Tibial artery (tissue), 4 donors: ENCODE results near the gene CCDC87.
"Not testable (repeated sequence)": the region's sequence is repeated elsewhere in the genome, so short reads cannot be mapped to it uniquely, and the experiment has no call there.

ENCODE experiments used
- DNase-seq, 2 donors: peaks; one replicate each; pipeline ENCODE4 v3.0.0-alpha.2; 2019
- H3K27ac ChIP-seq, 2 donors: fragments of 200-600 bp; sonication (generic) in 1 of 2; 1 replicate in 1 of 2; 2 replicates in 1 of 2; pipeline ENCODE4 v1.5.1; 2018 to 2019; ENCODE audit warnings: mild to moderate bottlenecking in 1 of 2
- H3K27me3 ChIP-seq, 2 donors: fragments of 200-600 bp; sonication (generic) in 1 of 2; one replicate each; pipeline versions ENCODE4 v1.5.1 to v1.6.0; 2016 to 2019
- H3K36me3 ChIP-seq, 3 donors: fragments of 200-600 bp; sonication (generic) in 2 of 3; one replicate each; pipeline ENCODE4 v1.5.1; 2016 to 2019; ENCODE audit warnings: mild to moderate bottlenecking in 2 of 3
- H3K4me1 ChIP-seq, 4 donors: fragments of 200-600 bp; sonication (generic) in 2 of 4; 1 replicate in 3 of 4; 2 replicates in 1 of 4; pipeline ENCODE4 v1.5.1; 2016 to 2019
- H3K4me3 ChIP-seq, 2 donors: fragments of 200-600 bp; sonication (generic) in 1 of 2; 1 replicate in 1 of 2; 2 replicates in 1 of 2; pipeline ENCODE4 v1.5.1; 2018 to 2019; ENCODE audit warnings: mild to moderate bottlenecking in 2 of 2
- H3K9me3 ChIP-seq, 3 donors: fragments of 200-600 bp; sonication (generic) in 1 of 3; one replicate each; pipeline ENCODE4 v1.5.1; 2016 to 2019
- intact Hi-C: fragments of 100-400 bp; cut with DNase I; formaldehyde crosslinking; loops from one replicate; pipeline ENCODE4 v1.15.0; 2023; ENCODE audit warnings: low total_unique reads
- TF ChIP-seq, protein P1 (sequence below), 2 experiments: fragments of 200-600 bp in 1 of 2; fragments of 450-650 bp in 1 of 2; IDR thresholded peaks; one replicate each; pipeline ENCODE4 v1.5.1; 2017 to 2019; ENCODE audit warnings: antibody characterized with exemption in 2 of 2, mild to moderate bottlenecking in 1 of 2, moderate library complexity in 1 of 2

CCDC87 gene

GRCh38 chr11:66612458-66612857 is 19.6 kb upstream of the CCDC87 start:
- H3K27me3 ChIP-seq = no peaks in the 10 kb centered on the region
- no peaks in the 10 kb centered on the region for H3K9me3 ChIP-seq
- intact Hi-C loops = no loop called here
- DNase-seq = no peak
- H3K27ac ChIP-seq = no peak overlapping the region
- no peaks in the 10 kb centered on the region for H3K36me3 ChIP-seq
- H3K4me1 ChIP-seq = peaks cover 0 to 22% (median 17%) of the 10 kb centered on the region in 4 donors
- TF ChIP-seq, protein P1, sequence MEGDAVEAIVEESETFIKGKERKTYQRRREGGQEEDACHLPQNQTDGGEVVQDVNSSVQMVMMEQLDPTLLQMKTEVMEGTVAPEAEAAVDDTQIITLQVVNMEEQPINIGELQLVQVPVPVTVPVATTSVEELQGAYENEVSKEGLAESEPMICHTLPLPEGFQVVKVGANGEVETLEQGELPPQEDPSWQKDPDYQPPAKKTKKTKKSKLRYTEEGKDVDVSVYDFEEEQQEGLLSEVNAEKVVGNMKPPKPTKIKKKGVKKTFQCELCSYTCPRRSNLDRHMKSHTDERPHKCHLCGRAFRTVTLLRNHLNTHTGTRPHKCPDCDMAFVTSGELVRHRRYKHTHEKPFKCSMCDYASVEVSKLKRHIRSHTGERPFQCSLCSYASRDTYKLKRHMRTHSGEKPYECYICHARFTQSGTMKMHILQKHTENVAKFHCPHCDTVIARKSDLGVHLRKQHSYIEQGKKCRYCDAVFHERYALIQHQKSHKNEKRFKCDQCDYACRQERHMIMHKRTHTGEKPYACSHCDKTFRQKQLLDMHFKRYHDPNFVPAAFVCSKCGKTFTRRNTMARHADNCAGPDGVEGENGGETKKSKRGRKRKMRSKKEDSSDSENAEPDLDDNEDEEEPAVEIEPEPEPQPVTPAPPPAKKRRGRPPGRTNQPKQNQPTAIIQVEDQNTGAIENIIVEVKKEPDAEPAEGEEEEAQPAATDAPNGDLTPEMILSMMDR (IDR thresholded peaks at IDR 0.05) = no peak
- H3K4me3 ChIP-seq = no peak overlapping the region

DNA sequence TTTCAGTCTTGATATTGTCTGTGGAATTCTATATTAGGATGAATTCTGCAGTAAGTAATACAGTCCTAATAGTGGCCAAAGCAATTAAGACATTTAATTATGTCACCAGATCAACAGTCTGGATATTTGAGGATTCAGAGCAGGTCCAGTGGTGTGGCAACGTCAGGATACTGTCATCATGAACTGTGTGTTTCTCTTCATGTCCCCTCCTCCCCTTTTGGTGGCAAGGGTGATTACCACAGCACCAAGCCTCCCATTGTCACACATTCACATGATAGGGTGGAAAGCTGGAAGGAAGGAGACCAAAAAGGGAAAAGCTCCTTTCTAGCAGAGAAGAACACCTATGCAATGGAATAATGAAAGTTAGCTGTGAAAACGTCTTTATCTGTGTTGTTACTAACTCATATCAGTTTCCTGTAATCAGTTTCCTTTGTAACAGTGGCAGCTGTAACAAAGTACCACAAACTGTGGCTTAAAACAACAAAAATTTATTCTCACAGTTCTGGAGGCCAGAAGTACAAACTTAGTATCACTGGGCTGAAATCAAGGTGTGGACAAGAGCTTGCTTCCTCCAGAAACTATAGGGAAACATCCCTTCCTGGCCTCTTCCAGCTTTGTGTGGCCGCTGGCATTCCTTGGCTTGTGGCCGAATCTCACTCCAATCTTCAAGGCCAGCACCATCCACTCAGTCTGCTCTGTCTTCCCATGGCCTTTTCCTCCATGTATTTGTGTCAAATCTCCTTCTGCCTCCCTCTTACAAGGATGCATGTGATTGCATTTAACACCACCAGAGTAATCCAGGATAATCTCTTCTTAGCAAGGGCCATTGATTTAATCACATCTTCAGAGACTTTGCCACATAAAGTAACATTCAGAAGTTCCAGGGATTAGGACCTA is 17.1 kb upstream of the CCDC87 start:
- Histone ChIP-seq H3K4me3 (no peak overlapping the region), H3K27me3 (no peaks in the 10 kb centered on the region), H3K9me3 (no peaks in the 10 kb centered on the region), H3K27ac (no peak overlapping the region), H3K4me1 (peaks cover 0 to 21% (median 17%) of the 10 kb centered on the region in 4 donors), H3K36me3 (peaks cover 0 to 10% (median 9%) of the 10 kb centered on the region in 3 donors)
- intact Hi-C loops = no loop called here
- TF ChIP-seq, protein P1 (IDR thresholded peaks at IDR 0.05) = no peak
- no peak for DNase-seq

DNA sequence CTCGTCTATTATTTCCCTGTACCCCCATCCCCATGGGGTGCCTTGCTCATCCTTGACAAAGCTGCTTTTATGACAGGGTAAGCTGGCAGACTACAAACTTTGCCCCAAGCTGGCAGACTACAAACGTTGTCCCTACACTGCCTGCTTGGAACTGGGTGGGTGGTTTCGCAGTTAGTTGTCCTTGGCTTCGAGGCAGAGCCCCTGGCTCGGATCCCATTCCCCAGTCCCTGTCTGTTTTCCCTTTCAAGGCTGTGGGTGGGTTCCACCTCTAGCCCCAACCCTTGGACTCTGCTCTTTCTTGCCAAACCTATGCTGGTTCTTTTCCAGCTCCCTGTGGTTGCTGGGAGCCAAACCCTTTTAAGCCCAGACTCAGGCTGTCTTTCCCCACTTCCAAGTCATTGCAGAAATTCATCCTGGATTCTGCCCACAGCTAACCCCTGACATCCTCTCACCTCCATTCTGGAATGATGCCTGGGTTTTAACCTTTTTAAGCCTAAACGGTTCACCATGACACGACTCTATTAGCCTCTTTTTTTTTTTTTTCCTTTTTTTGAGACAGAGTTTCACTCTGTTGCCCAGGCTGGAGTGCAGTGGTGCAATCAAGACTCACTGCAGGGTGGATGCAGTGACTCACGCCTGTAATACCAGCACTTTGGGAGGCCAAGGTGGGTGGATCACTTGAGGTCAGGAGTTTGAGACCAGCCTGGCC is 14.4 kb upstream of the CCDC87 start:
- Histone ChIP-seq H3K4me1 (peaks cover 0 to 34% (median 28%) of the 10 kb centered on the region in 4 donors), H3K27ac (peak overlapping the region; percentile 73 to 76), H3K27me3 (no peaks in the 10 kb centered on the region), H3K4me3 (no peak overlapping the region), H3K9me3 (no peaks in the 10 kb centered on the region), H3K36me3 (peaks cover 0 to 23% (median 9%) of the 10 kb centered on the region in 3 donors)
- DNase-seq = peak; percentile 80 to 94
- intact Hi-C loops = no loop called here
- TF ChIP-seq, protein P1 (IDR thresholded peaks at IDR 0.05) = no peak

- H3K27me3 ChIP-seq, DNase-seq, intact Hi-C loops, H3K4me3 ChIP-seq, H3K9me3 ChIP-seq: not testable (repeated sequence)
- H3K36me3 ChIP-seq = peaks cover 0 to 23% (median 9%) of the 10 kb centered on the region in 3 donors
- peaks cover 0 to 41% (median 33%) of the 10 kb centered on the region in 4 donors for H3K4me1 ChIP-seq
- H3K27ac ChIP-seq = peak overlapping the region; percentile 73 to 76
Measured at GRCh38 chr11:66606608-66607007, 13.7 kb upstream of the CCDC87 start.

GRCh38 chr11:66604155-66604554 is 11.3 kb upstream of the CCDC87 start:
- intact Hi-C loops = no loop called here
- no peak overlapping the region for H3K27ac ChIP-seq
- DNase-seq = no peak
- H3K4me3 ChIP-seq = no peak overlapping the region
- peaks cover 0 to 38% (median 16%) of the 10 kb centered on the region in 3 donors for H3K36me3 ChIP-seq
- no peaks in the 10 kb centered on the region for H3K27me3 ChIP-seq
- H3K4me1 ChIP-seq = peaks cover 0 to 48% (median 34%) of the 10 kb centered on the region in 4 donors
- TF ChIP-seq, protein P1 (IDR thresholded peaks at IDR 0.05) = no peak
- no peaks in the 10 kb centered on the region for H3K9me3 ChIP-seq

GRCh38 chr11:66603072-66603471 is 10.2 kb upstream of the CCDC87 start:
- DNase-seq = no peak
- Histone ChIP-seq H3K27ac (peak overlapping the region; percentile 65 to 68), H3K4me1 (peaks cover 0 to 41% (median 31%) of the 10 kb centered on the region in 4 donors), H3K9me3 (no peaks in the 10 kb centered on the region), H3K27me3 (no peaks in the 10 kb centered on the region), H3K36me3 (peaks cover 0 to 41% (median 19%) of the 10 kb centered on the region in 3 donors), H3K4me3 (no peak overlapping the region)
- intact Hi-C loops = no loop called here
- TF ChIP-seq, protein P1 (IDR thresholded peaks at IDR 0.05) = no peak
